Nucleus accumbens (tissue), 56 donors: Measurements from ENCODE around the gene GTF2H1.
A peak's percentile ranks its signal among the peaks of the same experiment; 100 is the strongest.

Source experiments
- DNase-seq, 56 donors: peaks; one replicate each; lab custom pipeline; 2025; lab: John Stamatoyannopoulos, UW

Gene GTF2H1

DNA sequence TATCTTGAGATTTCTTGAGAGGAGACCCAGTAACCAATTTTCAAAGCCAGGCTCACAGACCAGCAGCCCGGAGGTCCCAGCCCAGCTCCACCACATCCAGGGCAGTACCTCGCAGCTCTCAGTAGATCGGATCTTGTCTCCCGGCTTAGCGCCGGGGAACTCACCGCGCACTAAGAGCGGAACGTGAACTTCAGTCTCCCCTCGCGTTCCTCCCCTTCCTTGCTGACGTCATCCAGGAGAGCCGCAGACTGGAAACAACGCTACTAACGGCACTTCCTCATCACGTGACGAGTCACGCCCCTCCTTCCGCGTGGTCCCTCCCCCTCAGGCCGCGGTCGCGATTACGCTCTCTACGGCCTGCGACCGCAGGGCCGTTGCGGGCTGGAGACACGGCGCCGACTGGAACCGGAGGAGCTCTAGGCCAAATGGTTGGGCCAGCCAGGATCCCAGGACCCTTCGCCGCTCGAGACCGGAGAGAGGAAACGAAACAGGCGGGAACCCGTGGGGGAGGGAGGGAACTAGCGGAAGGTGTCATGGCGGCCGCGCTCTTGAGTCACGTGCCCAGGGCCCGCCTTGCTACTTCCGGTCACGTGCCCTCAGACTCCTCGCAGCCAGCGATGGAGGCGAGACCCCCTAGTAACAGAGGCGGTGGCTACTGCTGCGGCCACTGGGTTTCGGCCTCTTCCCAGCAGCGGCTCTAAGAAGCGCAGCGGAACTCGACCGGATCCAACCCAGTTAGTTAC is at the start of gene GTF2H1, which contains the start of gene HPS5:
TSS of gene GTF2H1 (plus strand) at position 599 of the 743 bp plus-strand sequence. CDS start 10,508 bp downstream, outside the sequence.
TSS of gene HPS5 (minus strand) at position 172 of the 743 bp plus-strand sequence. CDS start 4,282 bp downstream, outside the sequence.
- peak in 55 of 56 donors; percentile 77 to 100 (median 96) for DNase-seq

DNA sequence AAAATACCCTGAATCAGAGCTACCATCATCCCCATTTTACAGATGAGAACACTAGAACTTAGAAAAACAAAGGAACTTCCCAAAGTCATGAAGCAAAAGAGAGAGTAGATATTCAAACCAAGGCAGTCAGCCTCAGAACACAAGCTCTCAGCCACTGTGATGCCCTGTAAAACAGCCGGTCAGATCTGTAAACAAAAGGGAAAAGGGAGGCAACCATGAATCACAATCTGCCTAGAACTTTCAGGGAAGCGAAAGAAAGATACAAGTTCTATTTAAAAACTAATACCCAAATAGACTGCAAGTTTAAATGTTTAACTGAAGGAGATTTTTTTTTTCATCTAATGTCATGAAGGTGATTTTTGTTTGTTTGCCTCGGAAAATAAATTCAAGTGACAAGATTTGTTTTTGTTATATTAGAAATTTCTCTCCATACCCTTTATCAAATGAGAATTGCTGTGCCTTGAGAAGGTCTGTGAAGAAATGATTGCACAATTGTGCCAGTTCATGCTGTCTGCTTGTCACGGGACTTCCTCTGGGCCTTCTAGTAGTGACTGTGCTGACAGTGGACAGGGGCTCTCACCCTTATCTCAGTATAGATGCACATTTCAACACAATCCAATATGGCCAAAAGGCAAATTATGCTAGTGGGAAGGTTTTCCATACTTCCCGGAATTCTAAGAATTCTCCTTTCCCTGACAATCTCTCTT is 44.6 kb upstream of the GTF2H1 start:
- peak in 3 of 56 donors; percentile 3 to 32 (median 4) for DNase-seq

DNA sequence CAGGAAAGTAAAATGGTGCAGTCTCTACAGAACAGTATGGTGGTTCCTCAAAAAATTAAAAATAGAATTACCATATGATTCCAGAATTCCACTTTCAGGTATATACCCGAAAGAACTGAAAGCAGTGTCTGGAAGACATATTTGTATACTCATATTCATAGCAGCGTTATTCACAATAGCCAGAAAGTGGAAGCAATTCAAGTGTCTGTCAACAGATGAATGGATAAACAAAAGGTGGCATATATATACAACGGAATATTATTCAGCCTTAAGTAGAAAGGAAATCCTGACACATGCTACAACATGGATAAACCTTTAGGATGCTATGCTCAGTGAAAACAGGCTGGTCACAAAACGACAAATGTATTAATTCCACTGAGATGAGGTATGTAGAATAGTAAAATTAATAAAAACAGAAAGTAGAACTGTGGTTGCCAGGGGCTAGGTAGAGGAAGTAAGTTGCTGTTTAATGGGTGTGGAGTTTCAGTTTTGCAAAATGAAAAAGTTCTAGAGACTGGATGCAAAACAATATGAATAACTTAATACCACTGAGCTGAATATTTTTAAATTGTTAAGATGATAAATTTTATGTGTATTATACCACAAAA is 41.8 kb upstream of the GTF2H1 start:
- DNase-seq, result no peak

DNA sequence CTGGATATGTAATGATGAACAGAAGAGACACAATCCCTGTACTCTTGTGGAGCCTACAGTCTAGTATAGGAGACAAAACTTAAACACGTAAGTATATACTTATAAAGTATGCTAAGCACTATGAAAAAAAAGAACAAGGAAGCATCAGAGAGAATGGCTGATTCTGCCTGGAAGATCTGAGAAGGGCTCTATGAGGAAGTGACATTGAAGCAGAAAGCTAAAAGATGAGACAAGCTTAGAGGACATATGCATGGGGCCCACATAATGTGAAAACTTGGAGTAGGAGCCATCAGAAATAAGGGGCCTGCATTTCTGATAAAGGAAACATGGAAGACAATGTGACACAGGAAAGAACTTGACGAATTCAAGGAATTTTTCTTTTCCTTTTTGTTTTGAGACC is 39.7 kb upstream of the GTF2H1 start:
- no peak for DNase-seq

DNA sequence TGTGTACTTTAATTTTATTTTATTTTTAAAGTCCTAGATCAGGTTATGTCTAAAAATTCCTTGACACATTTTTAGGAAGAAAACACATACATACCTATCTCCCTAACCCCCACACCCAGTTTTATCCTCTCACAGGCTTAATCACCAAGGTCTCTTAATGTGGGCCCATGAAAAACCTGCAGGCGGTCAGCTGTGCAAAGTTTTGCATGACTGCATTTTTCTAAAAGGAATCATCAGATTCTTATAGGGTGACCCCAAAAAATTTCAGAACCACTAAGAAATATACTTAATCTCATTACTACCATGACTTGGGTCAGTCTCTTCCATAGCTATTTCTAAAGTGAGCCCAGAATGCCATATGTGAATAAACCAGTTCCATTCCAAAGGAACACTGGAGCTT is 36.5 kb upstream of the GTF2H1 start:
- no peak for DNase-seq

DNA sequence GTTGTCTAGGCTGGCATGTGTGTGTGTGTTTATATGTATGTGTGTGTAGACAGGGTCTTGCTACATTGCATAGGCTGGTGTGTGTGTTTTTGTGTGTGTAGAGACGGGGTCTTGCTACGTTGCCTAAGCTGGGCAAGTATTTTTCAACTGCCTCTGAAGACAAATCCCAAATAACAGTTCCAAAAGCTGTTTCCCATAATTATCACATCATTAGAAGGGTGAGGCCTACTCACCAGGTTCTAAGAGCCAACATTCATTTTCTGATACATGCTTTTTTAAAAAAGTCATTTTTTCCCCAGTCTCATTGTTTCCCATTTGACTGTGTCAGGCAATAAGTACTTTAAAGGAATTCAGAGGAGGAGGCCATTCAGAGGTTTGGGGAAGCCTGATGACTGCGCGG is 33.5 kb upstream of the GTF2H1 start:
- DNase-seq, result no peak

DNA sequence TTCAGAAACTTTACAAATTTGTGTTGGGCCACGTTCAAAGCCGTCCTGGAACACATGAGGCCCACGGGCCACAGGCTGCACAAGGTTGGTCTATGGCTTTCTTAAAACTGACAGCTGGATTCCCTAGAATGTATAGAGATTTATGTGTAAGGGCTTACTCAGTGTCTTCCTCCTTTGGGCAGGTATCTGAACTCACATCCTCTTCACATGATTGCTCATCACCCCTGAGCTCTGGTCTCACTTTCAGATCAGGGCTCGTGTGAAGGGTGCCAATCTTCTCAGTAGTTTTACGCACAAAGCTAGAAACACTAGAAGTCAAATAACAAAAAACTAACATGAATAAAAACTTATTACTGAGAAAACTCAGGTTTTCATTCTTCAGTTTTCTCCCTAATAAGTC is 27.5 kb upstream of the GTF2H1 start:
- DNase-seq, result no peak

DNA sequence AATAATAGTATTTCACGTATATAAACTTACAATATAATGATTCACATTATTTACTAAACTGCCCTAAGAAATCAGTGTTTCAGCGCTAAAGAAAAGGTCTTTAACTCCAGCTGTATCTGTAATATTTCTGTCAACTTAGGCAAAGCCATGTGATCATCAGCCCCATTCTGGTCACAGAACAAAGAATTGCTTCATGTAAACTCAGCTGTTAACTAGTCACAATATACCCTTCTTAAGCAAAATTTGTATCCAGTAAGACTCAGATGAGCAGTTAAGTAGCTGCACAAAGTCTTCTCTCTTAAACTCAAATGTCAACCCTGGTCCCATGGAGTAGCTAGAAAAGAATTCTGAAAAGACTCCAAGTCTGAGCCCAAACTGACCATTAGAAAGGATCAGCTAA is 27.1 kb upstream of the GTF2H1 start:
- DNase-seq, result no peak

DNA sequence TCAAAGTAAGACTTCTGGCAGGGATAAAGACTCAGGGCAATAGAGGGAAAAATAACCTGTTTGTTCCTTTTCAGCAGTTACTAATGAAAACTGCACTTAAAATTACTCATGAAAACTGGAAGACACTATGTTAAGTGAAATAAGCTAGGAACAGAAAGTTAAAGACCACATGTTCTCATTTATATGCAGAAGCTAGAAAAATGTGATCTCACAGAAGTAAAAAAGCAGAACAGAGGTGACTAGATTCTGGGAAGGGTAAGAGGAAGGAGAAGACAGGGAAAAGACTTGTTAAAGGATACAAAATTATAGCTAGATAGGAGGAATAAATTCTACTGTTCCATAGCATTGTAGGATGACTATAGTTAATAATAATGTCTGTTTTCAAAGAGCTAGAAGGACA is 22.6 kb upstream of the GTF2H1 start:
- DNase-seq, result no peak

DNA sequence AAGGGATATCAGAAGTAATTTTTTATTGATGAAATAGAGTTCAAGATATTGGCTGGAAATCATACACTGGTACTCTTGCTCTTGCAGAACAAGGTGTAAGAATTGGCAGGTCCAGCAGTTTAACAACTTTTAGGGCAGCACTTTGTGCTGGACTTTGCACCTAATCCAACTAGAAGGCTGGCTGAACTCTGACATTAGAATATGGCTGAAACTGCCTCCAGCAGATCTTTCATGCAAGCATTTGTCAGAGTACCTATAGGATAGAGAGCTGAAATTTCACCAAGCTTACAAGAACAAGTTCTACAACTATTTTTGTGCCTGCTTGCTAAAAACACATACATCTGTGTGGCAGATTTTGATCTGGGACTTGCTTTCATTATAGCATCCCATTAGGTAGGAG is 17.6 kb upstream of the GTF2H1 start:
- no peak for DNase-seq

DNA sequence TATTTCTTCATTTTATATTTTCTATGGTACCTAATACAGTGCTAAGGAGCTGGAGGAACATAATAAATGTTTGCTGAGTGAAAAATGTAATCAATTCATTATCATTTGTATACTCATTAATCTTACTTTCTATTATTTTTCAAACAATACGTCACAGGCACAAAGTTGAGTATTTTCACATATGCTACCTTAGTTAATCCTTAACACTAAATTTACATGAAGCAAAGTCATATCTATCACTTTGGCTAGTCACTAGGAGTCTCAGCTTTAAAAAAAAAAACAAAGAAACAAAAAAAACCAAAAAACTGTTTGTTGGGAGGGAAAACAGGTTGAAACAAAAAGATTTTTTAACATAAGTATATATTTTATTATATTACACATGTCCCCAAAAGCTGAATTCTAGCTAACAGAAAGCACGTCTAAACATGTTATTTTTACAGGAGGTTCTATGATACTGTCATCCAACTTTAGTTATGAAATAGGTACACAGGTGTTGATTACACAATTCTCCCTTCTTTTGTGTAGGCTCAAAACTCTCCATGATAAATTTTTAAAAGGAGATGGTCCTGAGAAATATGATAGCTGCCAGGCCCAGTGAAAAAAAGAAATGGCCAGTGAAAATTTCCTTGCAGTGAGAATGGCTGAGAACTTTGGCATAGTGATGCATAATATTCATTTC is 14.8 kb upstream of the GTF2H1 start:
- no peak for DNase-seq

DNA sequence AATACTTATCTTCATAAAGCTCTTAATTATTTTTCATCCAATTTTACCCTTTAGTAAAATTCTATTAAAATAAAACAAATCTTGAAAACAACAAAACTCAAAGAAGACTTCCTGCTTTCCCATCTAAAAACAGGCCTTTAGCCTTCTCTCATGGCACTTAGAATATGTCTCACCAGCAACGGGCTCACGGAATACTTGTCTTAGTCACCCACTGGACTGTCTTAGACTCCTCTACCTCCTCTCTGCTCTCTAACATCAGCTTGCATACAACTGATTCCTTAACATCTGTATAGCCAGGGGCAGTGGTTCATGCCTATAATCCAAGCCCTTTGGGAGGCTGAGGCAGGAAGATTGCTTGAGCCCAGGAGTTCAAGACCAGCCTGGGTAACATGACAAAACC is 14.1 kb upstream of the GTF2H1 start:
- DNase-seq, result no peak

DNA sequence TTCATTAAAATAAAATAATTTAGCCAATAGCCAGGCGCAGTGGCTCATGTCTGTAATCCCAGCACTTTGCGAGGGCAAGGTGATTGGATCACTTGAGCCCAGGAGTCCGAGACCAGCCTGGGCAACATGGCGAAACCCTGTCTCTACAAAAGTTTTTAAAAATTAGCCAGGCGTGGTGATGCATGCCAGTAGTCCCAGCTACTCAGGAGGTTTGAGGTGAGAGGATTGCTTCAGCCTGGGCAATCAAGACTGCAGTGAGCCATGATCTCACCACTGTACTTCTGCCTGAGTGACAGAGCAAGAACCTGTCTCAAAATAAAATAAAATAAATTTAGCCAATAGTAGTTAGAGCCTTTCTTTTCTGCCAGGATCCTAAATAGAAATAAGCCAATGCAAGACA is 12.7 kb upstream of the GTF2H1 start:
- DNase-seq, result no peak

DNA sequence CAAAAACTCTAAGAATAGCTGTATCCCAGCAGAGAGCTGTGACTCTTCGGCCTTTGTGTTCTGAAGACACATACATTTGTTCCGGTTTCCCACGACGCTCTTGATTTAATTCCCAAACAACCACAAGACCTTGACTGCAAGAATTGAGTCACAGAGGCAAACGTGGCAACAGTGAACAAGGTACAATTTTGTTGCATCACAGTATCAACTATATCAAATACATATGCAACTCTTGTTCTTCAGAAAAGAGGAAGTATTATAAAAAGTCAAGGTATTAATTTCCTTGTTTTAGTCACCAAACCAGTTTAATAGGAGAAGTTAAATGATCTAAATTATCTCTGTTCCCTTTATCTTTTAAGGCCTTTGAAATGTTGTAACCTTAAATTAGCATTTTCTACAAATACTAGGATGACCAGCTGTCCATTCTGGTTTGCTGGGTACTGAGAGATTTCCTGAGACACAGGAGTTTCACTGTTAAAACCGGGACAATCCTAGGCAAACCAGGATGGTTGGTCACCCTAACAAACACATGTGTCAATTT is 11.5 kb upstream of the GTF2H1 start:
- DNase-seq, result no peak

DNA sequence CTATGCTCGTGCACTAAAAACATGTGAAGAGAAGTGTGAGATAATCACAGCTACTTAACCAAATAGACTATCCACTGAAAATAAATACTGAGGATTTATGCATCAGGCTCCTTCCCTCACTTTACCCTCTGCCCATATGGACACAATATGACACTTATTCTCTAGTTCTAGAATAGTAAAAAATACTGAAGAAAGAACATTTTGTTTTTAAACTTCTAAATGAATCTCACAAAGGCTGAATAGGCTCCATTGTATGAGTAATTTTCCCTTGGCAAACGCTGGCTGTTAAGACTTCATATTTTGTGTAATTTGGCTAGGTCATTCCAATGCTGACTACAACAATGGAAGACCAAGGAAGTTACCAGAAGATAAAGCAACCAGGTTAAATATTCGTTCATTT is 10.4 kb upstream of the GTF2H1 start:
- DNase-seq, result no peak

DNA sequence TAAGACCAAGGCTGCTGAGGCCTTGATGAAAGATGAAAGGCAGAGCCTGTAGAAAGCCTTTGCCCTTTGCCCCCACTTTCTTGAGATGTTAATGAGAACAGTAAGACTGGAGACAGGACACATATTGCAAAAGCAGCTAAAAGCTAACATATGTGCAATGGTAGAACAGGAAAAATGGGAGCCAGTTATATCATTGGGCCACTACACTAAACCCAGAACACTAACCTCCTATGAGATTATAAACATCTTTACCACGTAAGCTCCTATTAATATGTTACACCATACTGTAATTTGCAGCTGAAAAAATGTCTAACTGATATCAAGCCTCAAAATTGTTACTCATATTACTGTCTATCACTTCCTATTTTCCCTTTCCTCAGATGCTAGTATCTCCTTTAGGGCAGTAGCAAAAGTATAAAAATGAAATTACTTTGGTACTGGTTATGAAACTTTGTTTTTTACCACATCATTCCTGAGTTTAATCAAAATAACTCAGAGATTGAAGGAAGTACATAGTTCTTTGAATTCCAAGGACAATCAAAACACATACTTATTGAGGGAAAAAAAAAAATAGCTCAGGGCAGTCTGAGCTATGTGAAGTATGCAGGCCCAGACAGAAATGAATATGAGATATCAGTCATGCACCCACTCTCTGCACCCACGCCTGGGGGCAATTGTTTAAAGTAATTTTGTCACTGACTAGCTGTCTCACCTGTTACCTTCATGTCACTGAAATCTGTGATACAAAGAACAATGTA is 9.5 kb upstream of the GTF2H1 start:
- no peak for DNase-seq

DNA sequence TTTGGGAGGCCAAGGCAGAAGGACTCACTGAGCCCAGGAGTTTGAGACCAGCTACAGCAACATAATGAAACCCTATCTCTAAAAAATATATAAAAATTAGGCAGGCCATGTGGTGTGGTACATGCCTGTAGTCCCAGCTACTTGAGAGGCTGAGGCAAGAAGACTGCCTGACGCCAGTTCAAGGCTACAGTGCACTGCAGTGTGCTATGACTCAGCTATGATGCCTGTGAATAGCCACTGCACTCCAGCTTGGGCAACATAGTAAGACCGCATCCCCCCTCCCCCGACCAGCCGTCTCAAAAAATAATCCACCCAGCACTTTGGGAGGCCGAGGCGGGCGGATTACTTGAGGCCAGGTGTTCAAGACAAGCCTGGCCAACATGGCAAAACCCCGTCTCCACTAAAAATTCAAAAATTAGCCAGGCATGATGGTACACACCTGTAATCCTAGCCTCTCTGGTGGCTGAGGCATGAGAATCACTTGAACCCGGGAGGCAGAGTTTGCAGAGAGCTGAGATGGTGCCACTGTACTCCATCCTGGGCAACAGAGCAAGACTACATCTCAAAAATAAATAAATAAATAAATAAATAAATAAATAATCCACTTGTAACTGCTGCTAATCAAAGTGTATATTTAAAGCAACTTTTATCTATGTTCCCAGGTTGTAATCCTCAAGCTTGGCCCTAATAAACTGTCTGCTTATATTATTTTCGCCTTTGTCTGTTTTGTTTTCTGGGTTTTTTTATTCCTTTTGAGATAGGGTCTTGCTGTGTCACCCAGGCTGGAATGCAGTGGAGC is 8.2 kb upstream of the GTF2H1 start:
- DNase-seq, result no peak

DNA sequence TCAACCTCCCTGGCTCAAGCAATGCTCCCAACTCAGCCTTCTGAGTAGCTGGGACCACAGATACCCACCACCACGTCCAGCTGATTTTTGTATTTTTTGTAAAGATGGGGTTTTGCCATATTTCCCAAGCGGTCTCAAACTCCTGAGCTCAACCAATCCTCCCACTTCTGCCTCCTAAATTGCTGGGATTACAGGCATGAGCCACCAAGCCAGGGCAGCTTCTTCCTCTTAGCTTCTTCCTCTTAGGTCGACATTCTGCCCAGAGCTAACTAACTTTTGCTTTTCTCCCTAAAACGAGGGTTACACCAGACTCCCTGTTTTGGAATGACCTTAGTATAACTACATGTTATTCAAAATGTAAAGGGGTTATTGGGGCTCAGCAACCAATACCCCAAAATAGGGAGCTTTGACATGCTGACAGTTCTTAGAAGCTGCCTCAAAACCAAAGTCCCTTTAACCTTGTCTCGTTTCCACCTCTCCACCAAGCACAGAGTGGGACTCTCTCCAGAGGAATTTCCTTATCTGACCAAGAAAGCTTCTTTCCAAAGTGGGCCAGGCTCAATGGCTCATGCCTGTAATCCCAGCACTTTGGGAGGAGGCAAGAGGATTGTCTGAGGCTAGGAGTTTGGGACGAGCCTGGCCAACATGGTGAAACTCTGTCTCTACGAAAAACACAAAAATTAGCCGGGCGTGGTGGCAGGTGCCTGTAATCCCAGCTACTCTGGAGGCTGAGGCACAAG is 7.4 kb upstream of the GTF2H1 start:
- no peak for DNase-seq
